ENCODE results near the gene NOP58. TPM values are rescaled to one million over a fixed set of nuclear protein-coding genes. Genes with fewer than 3 reads are reported as not detected.
"Not testable (repeated sequence)": the region's sequence is repeated elsewhere in the genome, so short reads cannot be mapped to it uniquely, and the experiment has no call there.

The NOP58 gene
- total and polyA plus RNA-seq, 10 of the 15 experiments (the other 5 are each of a cell fraction or from before 2014, with no cell fraction given), result 131 to 327 (median 217) TPM

DNA sequence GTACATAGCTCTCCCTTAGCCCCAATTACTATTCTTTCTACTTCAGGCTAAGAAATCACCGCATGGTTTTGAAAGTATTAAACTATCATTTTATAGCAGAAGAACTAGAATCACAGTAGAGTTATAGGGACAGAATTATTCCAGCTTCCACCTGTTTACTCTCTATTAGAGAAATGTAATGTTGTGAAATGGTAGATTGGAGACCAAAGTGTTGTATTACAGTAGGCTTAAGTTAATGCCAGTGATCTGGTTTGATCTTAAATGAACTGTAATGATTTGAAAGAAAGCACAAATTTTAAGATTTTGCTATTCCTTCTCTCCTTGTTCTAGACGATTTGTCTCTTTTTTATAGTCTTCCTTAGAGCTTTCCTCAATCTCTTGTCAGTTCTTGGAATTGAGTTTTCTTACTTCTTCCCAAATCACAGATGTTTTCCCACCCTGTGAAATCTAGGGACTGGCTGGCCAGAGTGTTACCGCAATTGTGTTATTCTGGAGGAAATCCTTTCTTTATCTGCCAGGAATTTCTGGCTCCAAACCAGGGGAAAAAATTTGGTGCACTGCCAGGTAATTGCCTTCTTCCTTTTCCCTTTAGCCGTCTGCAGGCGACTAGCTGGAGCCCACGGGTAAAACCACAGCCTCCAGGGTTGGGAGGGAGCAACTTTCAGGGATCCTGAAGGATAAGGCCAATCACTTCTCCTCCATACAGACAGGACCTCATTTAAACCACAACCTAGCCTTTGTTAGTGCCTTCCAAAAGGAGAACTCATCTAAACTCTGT is 51.7 kb downstream of the NOP58 start (continued):
- no peak for TF ChIP-seq EGR1 (IDR thresholded peaks at IDR 0.05; ENCODE audit: borderline replicate concordance in 1 of 2, low read depth in 2 of 2, low read length in 2 of 2)
- TF ChIP-seq SMC3 (IDR thresholded peaks at IDR 0.05; ENCODE audit: borderline replicate concordance, low read length), result no peak
- TF ChIP-seq SUPT20H (IDR thresholded peaks at IDR 0.05; ENCODE audit: borderline replicate concordance, control insufficient read depth, low read depth, low read length), result no peak
- no peak for TF ChIP-seq SMAD5 (IDR thresholded peaks at IDR 0.05; ENCODE audit: low read depth)

DNA sequence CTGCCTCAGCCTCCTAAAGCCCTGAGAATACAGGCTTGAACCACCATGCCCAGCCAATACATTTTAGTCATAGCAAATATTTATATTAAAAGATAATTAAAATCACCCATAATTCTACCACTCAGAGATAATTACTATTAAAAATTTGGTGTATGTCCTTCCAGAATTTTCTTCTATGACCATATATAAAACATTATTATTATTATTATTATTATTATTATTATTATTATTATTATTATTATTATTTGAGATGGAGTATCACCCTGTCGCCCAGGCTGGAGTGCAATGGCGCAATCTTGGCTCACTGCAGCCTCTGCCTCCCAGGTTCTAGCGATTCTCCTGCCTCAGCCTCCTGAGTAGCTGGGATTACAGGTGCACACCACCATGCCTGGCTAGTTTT is 54.8 kb downstream of the NOP58 start:
- FAIRE-seq; H2AFZ ChIP-seq (ENCODE audit: control insufficient read depth, low read depth, low read length); in situ Hi-C loops (cut with MboI); H3K4me1 ChIP-seq (ENCODE audit: control insufficient read depth, insufficient read depth, low read length); DNase-seq (ENCODE audit: low read depth, low spot score); H3K9me3 ChIP-seq (replicated peaks; ENCODE audit: control insufficient read depth, insufficient read depth, low read length); H4K20me1 ChIP-seq (ENCODE audit: control insufficient read depth, insufficient read depth); CTCF ChIA-PET; H3K79me2 ChIP-seq (ENCODE audit: control insufficient read depth, insufficient read depth, low read length); RAD21 ChIA-PET (ENCODE audit: unreplicated experiment); POLR2A ChIA-PET; H3K36me3 ChIP-seq (ENCODE audit: control insufficient read depth in 2 of 2, insufficient read depth in 2 of 2, low read length in 1 of 2); H3K4me3 ChIP-seq; H3K27ac ChIP-seq (ENCODE audit: control insufficient read depth, insufficient read depth); H3K4me2 ChIP-seq (ENCODE audit: control insufficient read depth, insufficient read depth); ATAC-seq; BruUV-seq (replicated peaks); H3K9ac ChIP-seq (ENCODE audit: control insufficient read depth, insufficient read depth, low read length); intact Hi-C loops (cut with micrococcal nuclease; ENCODE audit: unreplicated experiment); H3K27me3 ChIP-seq (replicated peaks in 1 of 2; ENCODE audit: control insufficient read depth in 2 of 2, insufficient read depth in 2 of 2, low read length in 1 of 2); SMC1A ChIA-PET (ENCODE audit: uncharacterized antibody, unreplicated experiment): not testable (repeated sequence)
- WGBS (ENCODE audit: insufficient coverage, insufficient replicate concordance, low lambda C conversion rate, missing lambda C conversion rate), result 100% methylated on average over 3 of the region's 3 CpGs

DNA sequence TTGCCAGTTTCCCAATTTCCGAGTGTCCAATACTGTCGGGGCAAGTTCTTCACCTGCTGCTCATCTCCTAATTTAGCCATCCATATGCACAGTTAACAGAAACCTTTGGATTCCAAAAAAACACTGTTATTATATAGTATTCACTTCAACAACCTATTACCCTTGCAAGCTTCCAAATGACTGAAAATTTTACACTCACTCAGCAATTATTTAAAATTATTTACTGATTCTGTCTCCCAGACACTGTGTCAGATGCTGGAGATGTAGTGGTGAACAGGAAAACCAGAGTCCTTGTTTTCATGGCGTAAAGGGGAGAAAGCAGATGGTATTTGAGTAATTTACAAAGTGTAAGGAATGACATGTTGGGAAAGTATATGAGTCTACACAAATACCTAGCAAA is 56.9 kb downstream of the NOP58 start:
- Histone ChIP-seq H3K9me3 (replicated peaks; ENCODE audit: control insufficient read depth, insufficient read depth, low read length) (no peaks in the 10 kb centered on the region), H3K4me2 (ENCODE audit: control insufficient read depth, insufficient read depth) (no peak overlapping the region), H4K20me1 (ENCODE audit: control insufficient read depth, insufficient read depth) (no peaks in the 10 kb centered on the region), H3K4me1 (ENCODE audit: control insufficient read depth, insufficient read depth, low read length) (no peaks in the 10 kb centered on the region), H3K27me3 (replicated peaks in 1 of 2; ENCODE audit: control insufficient read depth in 2 of 2, insufficient read depth in 2 of 2, low read length in 1 of 2) (no peaks in the 10 kb centered on the region), H3K27ac (ENCODE audit: control insufficient read depth, insufficient read depth) (no peak overlapping the region), H3K4me3 (no peak overlapping the region), H3K9ac (ENCODE audit: control insufficient read depth, insufficient read depth, low read length) (no peak overlapping the region), H3K36me3 (ENCODE audit: control insufficient read depth in 2 of 2, insufficient read depth in 2 of 2, low read length in 1 of 2) (peaks cover 2 to 6% of the 10 kb centered on the region in 2 experiments; a peak in 3 of 4 replicates), H2AFZ (ENCODE audit: control insufficient read depth, low read depth, low read length) (no peak overlapping the region), H3K79me2 (ENCODE audit: control insufficient read depth, insufficient read depth, low read length) (no peaks in the 10 kb centered on the region)
- SMC1A ChIA-PET (ENCODE audit: uncharacterized antibody, unreplicated experiment), result no interaction called here
- ATAC-seq, result no peak
- intact Hi-C loops (cut with micrococcal nuclease; ENCODE audit: unreplicated experiment), result no loop called here
- POLR2A ChIA-PET, result no interaction called here
- DNase-seq (ENCODE audit: low read depth, low spot score), result no peak
- in situ Hi-C loops (cut with MboI), result no loop called here
- BruUV-seq (replicated peaks), result no TSS peak
- CTCF ChIA-PET, result interaction anchor here (0.6 to 0.9 kb wide), 2 partner anchors 44 to 152 kb away, joined by 3 to 4 read pairs; no protein-coding TSS in a partner anchor
- FAIRE-seq, result no peak
- WGBS (ENCODE audit: insufficient coverage, insufficient replicate concordance, low lambda C conversion rate, missing lambda C conversion rate), result 96% methylated on average over 3 of the region's 3 CpGs
- RAD21 ChIA-PET (ENCODE audit: unreplicated experiment), result no interaction called here
- TF ChIP-seq, protein P1, sequence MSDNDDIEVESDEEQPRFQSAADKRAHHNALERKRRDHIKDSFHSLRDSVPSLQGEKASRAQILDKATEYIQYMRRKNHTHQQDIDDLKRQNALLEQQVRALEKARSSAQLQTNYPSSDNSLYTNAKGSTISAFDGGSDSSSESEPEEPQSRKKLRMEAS (IDR thresholded peaks at IDR 0.05; ENCODE audit: low read depth, low read length), result no peak
- TF ChIP-seq LARP7 (IDR thresholded peaks at IDR 0.05), result no peak
- no peak for TF ChIP-seq NR2C1 (IDR thresholded peaks at IDR 0.05)
- TF ChIP-seq HDGF (IDR thresholded peaks at IDR 0.05), result no peak
- no peak for TF ChIP-seq NKRF (conservative IDR thresholded peaks at IDR 0.05)
- no peak for TF ChIP-seq USF2 (IDR thresholded peaks at IDR 0.05; ENCODE audit: borderline replicate concordance, low read depth, low read length)
- no peak for TF ChIP-seq IKZF1 (conservative IDR thresholded peaks at IDR 0.05)

Measured in GM12878 (cell line).